Body of pancreas (tissue), 4 donors: ENCODE results near the gene SPP1. TPM values are rescaled to one million over a fixed set of nuclear protein-coding genes. Genes with fewer than 3 reads are reported as not detected.

Source experiments
- ATAC-seq: fragments of 150-250 bp; one replicate; pipeline ENCODE4 v1.9.1; 2016
- DNase-seq, 4 donors: peaks; one replicate each; pipeline ENCODE4 v3.0.0-alpha.2; 2019
- H3K27ac ChIP-seq, 4 donors: fragments of 200-600 bp; sonication (generic); 1 replicate in 3 of 4; 2 replicates in 1 of 4; pipeline versions ENCODE4 v1.5.1 to v1.6.1; 2016 to 2019; ENCODE audit warnings: mild to moderate bottlenecking in 1 of 4, mixed read lengths in 1 of 4, moderate library complexity in 1 of 4
- H3K27me3 ChIP-seq, 2 donors: fragments of 200-600 bp; sonication (generic); one replicate each; pipeline ENCODE4 v1.6.0; 2016; ENCODE audit warnings: mild to moderate bottlenecking in 1 of 2
- H3K36me3 ChIP-seq, 2 donors: fragments of 200-600 bp; sonication (generic); replicated peaks in 1 of 2; 2 replicates each; pipeline ENCODE4 v1.5.1; 2016; ENCODE audit warnings: low read depth in 2 of 2; ENCODE audit not compliant: insufficient read depth in 1 of 2
- H3K4me1 ChIP-seq: fragments of 200-600 bp; sonication (generic); one replicate; pipeline ENCODE4 v1.6.0; 2016
- H3K4me3 ChIP-seq, 2 donors: fragments of 200-600 bp; sonication (generic); 1 replicate in 1 of 2; 2 replicates in 1 of 2; pipeline ENCODE4 v1.5.1; 2016 to 2019
- H3K9me3 ChIP-seq, 3 donors: fragments of 200-600 bp; sonication (generic); 1 replicate in 2 of 3; 2 replicates in 1 of 3; pipeline ENCODE4 v1.5.1; 2016
- CTCF ChIP-seq, 7 experiments: fragments of 450-650 bp in 4 of 7; fragments of 200-600 bp in 3 of 7; sonication (generic) in 3 of 7; IDR thresholded peaks; one replicate each; pipeline ENCODE4 v1.5.1; 2016 to 2019; ENCODE audit warnings: antibody characterized with exemption in 7 of 7
- POLR2A ChIP-seq, 3 donors: fragments of 450-650 bp; IDR thresholded peaks; one replicate each; pipeline ENCODE4 v1.6.1; 2016; ENCODE audit warnings: antibody characterized with exemption in 3 of 3, mild to moderate bottlenecking in 2 of 3
- WGBS, 2 donors: methylation state at CpG; one replicate each; pipeline ENCODE4 v1.1.5; 2017; 5-methylcytosine and 5-hydroxymethylcytosine counted together
- intact Hi-C: fragments of 100-400 bp; cut with DNase I; formaldehyde crosslinking; loops from one replicate; pipeline ENCODE4 v1.15.1; 2023
- total RNA-seq, 2 donors: library from RNA; depleted of rRNA; stranded (reverse); fragments of >200 nt; gene quantifications; one replicate each; pipeline ENCODE4 v1.1.0, GENCODE V29; 2016

Gene SPP1
- total RNA-seq, 2 donors from 2014 or later, result 62.8 to 154 TPM

- Histone ChIP-seq H3K4me3 (no peak overlapping the region), H3K9me3 (no peaks in the 10 kb centered on the region), H3K4me1 (no peaks in the 10 kb centered on the region), H3K27me3 (no peaks in the 10 kb centered on the region), H3K36me3 (no peaks in the 10 kb centered on the region), H3K27ac (no peak overlapping the region)
- intact Hi-C loops, result no loop called here
- 43 to 44% methylated on average over 1 of the region's 1 CpG for WGBS, 2 donors
- TF ChIP-seq POLR2A (IDR thresholded peaks at IDR 0.05), result no peak
- no peak for TF ChIP-seq CTCF (IDR thresholded peaks at IDR 0.05)
- no peak for DNase-seq
- ATAC-seq, result no peak
Measured at GRCh38 chr4:87961993-87962392, 13.5 kb upstream of the SPP1 start.

- 69 to 75% methylated on average over 5 of the region's 5 CpGs for whole genome bisulfite sequencing, 2 donors
- DNase-seq, result no peak
- Histone ChIP-seq H3K4me1 (no peaks in the 10 kb centered on the region), H3K27ac (no peak overlapping the region), H3K4me3 (no peak overlapping the region), H3K36me3 (no peaks in the 10 kb centered on the region), H3K27me3 (no peaks in the 10 kb centered on the region), H3K9me3 (no peaks in the 10 kb centered on the region)
- ATAC-seq, result no peak
- TF ChIP-seq POLR2A (IDR thresholded peaks at IDR 0.05) (no peak), CTCF (IDR thresholded peaks at IDR 0.05) (no peak)
- intact Hi-C loops, result no loop called here
Measured at GRCh38 chr4:87962398-87963146, 12.9 kb upstream of the SPP1 start.

GRCh38 chr4:87965501-87965975, 10.0 kb upstream of the SPP1 start:
- H3K4me3 ChIP-seq, result no peak overlapping the region
- intact Hi-C loops, result loop anchor here (5.0 kb wide), 1 partner anchor 113 kb away; no protein-coding TSS in a partner anchor
- ATAC-seq, result no peak
- no peak for TF ChIP-seq POLR2A (IDR thresholded peaks at IDR 0.05)
- TF ChIP-seq CTCF (IDR thresholded peaks at IDR 0.05), result no peak
- H3K27ac ChIP-seq, result no peak overlapping the region
- H3K9me3 ChIP-seq, result no peaks in the 10 kb centered on the region
- H3K36me3 ChIP-seq, result no peaks in the 10 kb centered on the region
- H3K4me1 ChIP-seq, result no peaks in the 10 kb centered on the region
- 89 to 90% methylated on average over 21 of the region's 21 CpGs for WGBS, 2 donors
- DNase-seq, result no peak
- no peaks in the 10 kb centered on the region for H3K27me3 ChIP-seq

- intact Hi-C loops, result loop anchor here (5.0 kb wide), 1 partner anchor 114 kb away; no protein-coding TSS in a partner anchor
- Histone ChIP-seq H3K27me3 (no peaks in the 10 kb centered on the region), H3K4me3 (no peak overlapping the region), H3K27ac (no peak overlapping the region), H3K9me3 (no peaks in the 10 kb centered on the region), H3K4me1 (no peaks in the 10 kb centered on the region), H3K36me3 (no peaks in the 10 kb centered on the region)
- TF ChIP-seq CTCF (IDR thresholded peaks at IDR 0.05), result no peak
- DNase-seq (no peak), ATAC-seq (no peak)
- WGBS, 2 donors, result 89 to 100% methylated on average over 3 to 9 of the region's 9 CpGs
Measured at GRCh38 chr4:87966095-87966496, 9.4 kb upstream of the SPP1 start.

GRCh38 chr4:87967193-87967592, 8.3 kb upstream of the SPP1 start:
- ATAC-seq, result no peak
- no peaks in the 10 kb centered on the region for H3K36me3 ChIP-seq
- H3K4me1 ChIP-seq, result no peaks in the 10 kb centered on the region
- WGBS, 2 donors, result 80 to 86% methylated on average over 3 to 8 of the region's 8 CpGs
- no peak overlapping the region for H3K27ac ChIP-seq
- intact Hi-C loops, result loop anchor here (5.0 kb wide), 1 partner anchor 115 kb away; no protein-coding TSS in a partner anchor
- H3K27me3 ChIP-seq, result no peaks in the 10 kb centered on the region
- DNase-seq, result no peak
- H3K9me3 ChIP-seq, result no peaks in the 10 kb centered on the region
- H3K4me3 ChIP-seq, result no peak overlapping the region
- no peak for TF ChIP-seq POLR2A (IDR thresholded peaks at IDR 0.05)
- TF ChIP-seq CTCF (IDR thresholded peaks at IDR 0.05), result no peak
